ENCODE results near the gene MRPL37.
"Not testable (repeated sequence)": the region's sequence is repeated elsewhere in the genome, so short reads cannot be mapped to it uniquely, and the experiment has no call there.

The MRPL37 gene

DNA sequence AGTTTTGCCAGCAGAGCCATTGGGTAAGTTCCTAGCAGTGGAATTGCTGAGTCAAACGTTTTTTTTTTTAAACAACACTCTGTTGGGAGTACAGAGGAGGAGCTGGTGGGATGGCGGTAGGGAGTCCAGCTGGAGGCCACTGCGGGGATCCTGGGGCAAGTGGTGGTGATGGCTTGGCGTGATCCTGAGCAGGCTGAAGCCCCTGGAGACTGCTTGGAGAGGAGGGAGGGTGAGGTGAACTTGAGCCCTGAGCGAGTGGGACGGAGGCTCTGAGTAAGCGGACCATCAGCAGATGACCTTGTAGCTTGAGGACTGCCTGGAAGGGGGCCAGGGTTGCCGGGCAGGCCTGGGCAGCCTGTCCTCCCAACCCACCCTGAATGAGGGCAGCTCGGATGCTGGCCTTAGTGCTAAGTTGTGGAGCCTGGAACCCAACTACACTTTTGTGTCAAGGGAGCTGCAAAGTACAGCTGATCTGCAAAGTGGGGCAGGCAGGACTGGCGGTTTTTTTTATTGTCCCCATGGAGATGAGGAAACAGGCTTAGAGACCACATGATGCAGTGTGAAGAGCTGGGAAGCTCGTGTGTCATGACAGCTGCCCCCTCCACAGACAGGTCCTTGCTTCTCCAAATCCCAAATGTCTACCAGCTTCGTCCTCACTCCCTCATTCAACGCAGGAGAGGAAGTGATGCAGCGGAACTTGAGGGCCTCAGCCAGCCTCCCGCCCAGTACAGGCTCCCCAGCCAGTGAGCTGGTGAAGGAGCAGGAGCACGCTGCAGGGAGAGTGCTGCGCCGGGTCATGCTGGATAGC is 20.2 kb downstream of the MRPL37 start:
- DNase-seq, result peak; percentile 85

DNA sequence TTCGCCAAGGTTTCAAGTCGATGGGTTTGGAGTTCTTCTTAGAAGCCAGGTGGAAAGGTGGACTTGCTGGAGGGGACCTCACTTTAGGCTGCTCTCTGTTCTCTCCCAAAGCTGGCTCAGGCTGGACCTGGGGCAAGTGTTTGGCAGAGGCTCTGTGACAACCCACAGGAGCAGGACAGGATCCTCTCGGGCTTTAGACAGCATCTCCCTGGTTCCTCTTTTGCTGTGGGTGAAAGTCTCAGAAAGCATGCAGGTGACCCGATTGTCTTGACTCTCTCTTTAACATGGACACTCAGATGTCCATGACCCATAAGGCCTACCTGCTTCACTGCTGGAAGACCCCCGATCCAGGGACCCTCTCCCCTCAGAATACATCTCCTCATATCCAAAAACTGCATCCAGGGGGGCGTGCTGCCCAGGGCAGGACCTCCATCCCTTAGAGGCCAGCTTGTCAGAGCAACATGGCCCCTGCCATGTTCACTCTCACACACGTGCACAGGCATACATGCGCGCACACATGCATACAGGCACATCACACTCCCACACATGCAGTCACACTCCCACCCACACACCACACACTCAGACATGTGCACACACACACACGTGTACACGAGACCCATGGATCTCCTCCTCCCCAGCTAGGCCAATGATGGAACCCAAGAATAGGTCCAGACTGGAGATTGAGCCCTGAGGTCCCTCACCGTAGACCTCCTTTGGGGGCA is 21.3 kb downstream of the MRPL37 start:
- DNase-seq, result no peak

- DNase-seq, result no peak
Observed at GRCh38 chr1:54221867-54222484, 22.0 kb downstream of the MRPL37 start.

DNA sequence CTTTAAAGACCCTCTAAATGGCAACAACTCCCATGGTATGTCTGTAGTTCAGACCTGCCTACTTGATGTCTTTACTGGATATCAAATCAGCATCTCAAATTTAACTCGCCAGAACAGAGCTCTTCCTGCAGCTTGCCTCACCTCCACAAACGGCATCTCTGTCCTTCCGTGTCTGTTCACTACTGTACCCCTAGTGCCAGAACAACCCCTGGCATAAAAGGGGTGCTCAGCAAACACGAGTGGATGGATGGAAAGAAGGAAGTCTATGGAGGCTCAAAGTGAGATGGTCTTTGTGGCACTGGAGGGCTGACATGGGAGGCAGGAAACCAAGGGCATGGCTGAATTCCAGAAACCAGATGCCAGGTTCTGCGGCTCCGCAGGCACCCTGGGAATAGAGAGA is 22.7 kb downstream of the MRPL37 start:
- DNase-seq, result no peak

DNA sequence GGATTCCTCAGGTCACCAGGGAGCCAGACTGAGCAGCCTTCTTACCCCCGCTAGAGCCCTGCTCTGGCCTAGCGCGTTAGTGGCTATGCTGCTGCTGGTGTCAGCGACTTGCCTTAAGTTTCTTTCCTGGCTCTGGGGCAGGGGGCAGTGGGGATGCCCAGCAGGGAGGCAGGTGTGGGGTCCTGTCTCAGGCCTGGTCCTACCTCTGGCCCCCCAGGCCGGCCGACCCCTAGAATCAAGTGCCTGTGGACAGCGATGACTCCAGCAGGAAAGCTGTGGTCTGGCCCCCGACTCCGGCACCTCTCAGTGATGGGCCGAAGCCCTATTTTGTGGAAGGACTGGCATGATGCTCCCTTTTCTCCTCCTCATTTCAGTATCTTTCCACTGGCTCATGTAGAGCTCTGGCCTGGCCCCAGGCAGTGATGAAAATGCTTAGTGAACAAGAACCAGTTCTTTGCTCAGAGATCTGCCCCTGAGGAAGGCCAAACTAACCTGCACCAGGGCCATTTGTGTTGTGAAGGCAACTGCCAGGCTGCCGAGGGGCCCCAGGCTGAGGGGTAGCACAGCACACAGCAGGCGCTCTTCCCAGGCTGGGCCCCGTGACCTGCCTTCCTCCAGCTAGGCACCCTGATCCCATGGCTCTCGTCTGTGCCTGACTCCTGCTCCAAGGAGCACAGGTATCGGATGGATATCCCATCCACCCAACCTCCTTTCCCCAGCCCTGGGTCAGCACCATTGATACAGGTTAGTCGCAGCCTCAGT is 23.7 kb downstream of the MRPL37 start:
- DNase-seq, result no peak

DNA sequence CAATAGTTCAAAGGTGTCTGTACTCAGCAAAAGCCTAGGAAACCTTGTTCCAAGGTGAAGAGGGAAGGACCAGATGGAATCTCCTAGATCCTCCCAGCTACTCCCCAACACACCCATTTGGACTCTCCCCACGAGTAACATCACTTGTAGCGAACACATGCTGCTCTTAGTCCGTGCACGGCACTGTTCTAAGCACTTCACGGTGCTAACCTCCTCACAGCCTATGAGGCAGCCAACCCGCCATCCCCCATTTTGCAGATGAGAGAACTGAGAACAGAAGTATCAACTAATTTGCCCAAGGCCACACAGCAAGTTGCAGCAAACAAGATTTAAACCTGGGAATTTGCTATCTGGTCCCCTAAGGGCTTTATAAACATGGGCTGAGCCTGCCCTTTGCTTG is 24.3 kb downstream of the MRPL37 start:
- DNase-seq, result no peak

DNA sequence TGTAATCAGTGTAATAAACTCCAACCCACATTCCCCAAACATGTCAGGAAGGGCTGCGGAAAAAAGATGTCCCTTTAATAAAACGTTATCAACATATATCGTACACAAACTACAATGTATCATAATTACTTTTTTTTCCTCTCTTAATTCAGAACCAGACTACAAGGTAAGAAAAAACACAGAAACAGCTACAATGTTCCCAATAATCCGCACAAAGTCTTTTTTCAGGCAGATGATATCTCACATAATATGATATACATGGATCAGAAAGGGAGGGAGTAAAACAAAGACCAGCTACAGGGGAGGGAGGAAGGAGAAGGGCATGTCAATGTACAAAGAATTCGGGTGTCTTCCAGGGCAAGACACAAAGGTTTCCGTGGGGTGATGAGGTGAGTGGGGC is 25.4 kb downstream of the MRPL37 start:
- DNase-seq, result no peak

GRCh38 chr1:54225986-54226559 is 26.1 kb downstream of the MRPL37 start:
- DNase-seq, result no peak

DNA sequence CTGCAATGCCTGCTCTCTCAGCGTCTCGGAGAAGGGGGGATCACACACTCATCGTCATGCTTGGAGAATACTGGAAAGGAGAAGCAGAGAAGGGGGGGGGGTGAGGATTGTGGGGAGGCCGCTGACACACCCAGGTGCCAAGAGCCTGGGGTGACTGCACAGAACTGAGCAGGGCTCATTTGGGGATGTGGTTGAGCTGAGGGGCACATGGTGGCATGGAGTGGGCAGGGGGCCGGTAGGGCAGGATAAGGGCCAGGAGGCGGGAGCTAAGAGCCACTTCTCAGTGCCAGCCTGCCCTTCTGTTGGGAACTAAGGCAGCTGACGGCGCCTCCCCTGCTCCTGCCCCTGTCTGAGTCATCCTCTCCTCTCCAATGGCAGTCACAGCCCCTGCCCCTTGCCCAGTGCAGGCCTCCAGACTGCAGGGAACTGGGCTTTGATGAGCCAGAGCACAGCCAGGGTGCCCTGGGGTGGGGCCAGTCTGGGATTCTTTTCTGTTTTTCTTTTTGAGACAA is 27.2 kb downstream of the MRPL37 start:
- DNase-seq, result peak; percentile 83

DNA sequence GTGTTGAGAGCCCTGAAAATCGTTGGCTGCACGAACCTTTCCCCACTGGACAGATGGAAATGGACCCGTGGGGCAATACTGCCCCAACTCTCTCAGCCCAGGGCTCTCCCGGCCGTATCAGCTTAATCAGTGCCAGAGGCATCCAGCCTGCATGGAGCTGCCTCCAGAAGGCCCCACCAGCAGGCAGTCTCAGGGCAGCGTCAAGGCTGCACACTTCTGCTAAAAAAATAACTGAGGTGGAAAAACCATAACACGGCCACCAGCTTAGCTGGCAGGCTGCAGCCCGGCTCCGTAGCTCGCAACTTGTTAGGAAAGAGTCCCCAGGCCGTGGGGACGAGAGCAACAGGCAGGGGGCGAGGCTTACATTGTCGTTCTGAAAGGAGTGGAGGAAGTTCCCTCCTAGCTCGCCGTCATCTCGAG is 27.9 kb downstream of the MRPL37 start:
- peak; percentile 75 for DNase-seq

- no peak for DNase-seq
Observed at GRCh38 chr1:54228638-54229079, 28.7 kb downstream of the MRPL37 start.

GRCh38 chr1:54229281-54229891 is 29.4 kb downstream of the MRPL37 start:
- DNase-seq, result peak; percentile 70

- DNase-seq, result peak; percentile 90
Observed at GRCh38 chr1:54230507-54231339, 30.8 kb downstream of the MRPL37 start.

- not testable (repeated sequence) for DNase-seq
Observed at GRCh38 chr1:54233196-54233595, 33.2 kb downstream of the MRPL37 start.

- peak; percentile 36 for DNase-seq
Observed at GRCh38 chr1:54234284-54234683, 34.3 kb downstream of the MRPL37 start.

DNA sequence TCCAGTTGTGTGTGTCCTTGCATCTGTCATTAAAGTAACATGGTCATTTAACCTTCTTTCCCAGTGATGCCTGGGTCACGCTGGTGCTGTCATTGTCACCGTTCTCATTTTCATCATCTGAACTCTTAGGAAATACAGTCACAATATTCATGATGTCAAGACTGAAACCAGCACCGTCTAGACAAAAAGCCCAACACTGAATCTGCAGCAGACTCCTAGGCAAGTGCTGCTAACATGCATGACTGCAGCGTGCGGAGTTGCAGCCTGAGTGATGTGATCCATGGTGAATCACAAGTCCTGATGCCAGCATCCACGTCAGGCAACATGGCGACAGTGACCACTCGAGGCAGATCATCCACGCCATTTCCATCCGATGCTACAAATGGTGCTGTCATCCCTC is 37.6 kb downstream of the MRPL37 start:
- peak; percentile 85 for DNase-seq

GRCh38 chr1:54238353-54239034 is 38.5 kb downstream of the MRPL37 start:
- peak; percentile 91 for DNase-seq

- peak; percentile 53 for DNase-seq
Observed at GRCh38 chr1:54239035-54239383, 39.0 kb downstream of the MRPL37 start.

GRCh38 chr1:54239631-54240031 is 39.7 kb downstream of the MRPL37 start:
- DNase-seq, result no peak

- DNase-seq, result no peak
Observed at GRCh38 chr1:54240741-54241335, 40.9 kb downstream of the MRPL37 start.

All from inflammatory macrophage treated with lipopolysaccharide for 4 hours (primary cell).